GM12878 (cell line): ENCODE results near the gene PCDHB11.
"Not testable (repeated sequence)": the region's sequence is repeated elsewhere in the genome, so short reads cannot be mapped to it uniquely, and the experiment has no call there.

ENCODE experiments used
- BRCA1 ChIP-seq: IDR thresholded peaks from 2 replicates; pipeline ENCODE4 v1.6.1; 2011; ENCODE audit warnings: low read depth, low read length, improper control_type of control experiment
- CREB1 ChIP-seq: IDR thresholded peaks from 2 replicates; pipeline ENCODE4 v1.6.1; 2012; ENCODE audit warnings: low read depth, mild to moderate bottlenecking, inconsistent platforms
- CTCF ChIP-seq, 3 experiments: IDR thresholded peaks in 2 of 3; conservative IDR thresholded peaks in 1 of 3; 2 replicates each; pipeline ENCODE4 v1.5.1; 2011; ENCODE audit warnings: low read depth in 3 of 3, low read length in 3 of 3, mild to moderate bottlenecking in 3 of 3, control low read depth in 2 of 3, moderate library complexity in 2 of 3, inconsistent platforms in 1 of 3, mixed read lengths in 1 of 3; ENCODE audit not compliant: control insufficient read depth in 2 of 3, insufficient read depth in 1 of 3; ENCODE audit errors: extremely low read depth in 1 of 3
- FOXK2 ChIP-seq: fragments of 450-650 bp; IDR thresholded peaks from 2 replicates; pipeline ENCODE4 v1.6.1; 2017; ENCODE audit warnings: mild to moderate bottlenecking, moderate library complexity
- GABPA ChIP-seq: IDR thresholded peaks from 2 replicates; pipeline ENCODE4 v1.6.1; 2014; ENCODE audit warnings: antibody characterized with exemption, low read depth, mild to moderate bottlenecking, inconsistent platforms
- HDAC6 ChIP-seq: fragments of 200-600 bp; sonication (generic); IDR thresholded peaks from one replicate; pipeline ENCODE4 v1.8.0; 2017; ENCODE audit warnings: antibody characterized with exemption; ENCODE audit not compliant: unreplicated experiment
- MAX ChIP-seq: IDR thresholded peaks from 2 replicates; pipeline ENCODE4 v1.6.1; 2012; ENCODE audit warnings: low read depth, low read length, improper control_type of control experiment
- RAD21 ChIP-seq: IDR thresholded peaks from 2 replicates; pipeline ENCODE4 v1.6.1; 2011; ENCODE audit warnings: mild to moderate bottlenecking, low read depth, low read length, moderate library complexity; ENCODE audit not compliant: insufficient read depth
- TAF1 ChIP-seq: IDR thresholded peaks from 2 replicates; pipeline ENCODE4 v1.6.1; 2011; ENCODE audit warnings: mild to moderate bottlenecking, low read depth, low read length, borderline replicate concordance
- TCF7 ChIP-seq: IDR thresholded peaks from 2 replicates; pipeline ENCODE4 v1.6.1; 2014; ENCODE audit warnings: antibody characterized with exemption, borderline replicate concordance
- USF2 ChIP-seq: IDR thresholded peaks from 2 replicates; pipeline ENCODE4 v1.6.1; 2011; ENCODE audit warnings: low read depth, low read length, improper control_type of control experiment, borderline replicate concordance

- TF ChIP-seq GABPA; USF2; TCF7; CTCF (IDR thresholded peaks at IDR 0.05 in 2 of 3, conservative IDR thresholded peaks at IDR 0.05 in 1 of 3; ENCODE audit: control insufficient read depth in 2 of 3, extremely low read depth in 1 of 3, insufficient read depth in 1 of 3, low read depth in 3 of 3, low read length in 3 of 3); CREB1; FOXK2; MAX; TAF1; RAD21; HDAC6; BRCA1: not testable (repeated sequence)
Observed at GRCh38 chr5:141152096-141152495, 47.3 kb upstream of the PCDHB11 start.
